ENCODE measurements around the gene HOXD12. TPM values are rescaled to one million over a fixed set of nuclear protein-coding genes. Genes with fewer than 3 reads are reported as not detected.

Gene HOXD12
- total RNA-seq, 4 donors from 2014 or later: not detected

- intact Hi-C loops (cut with DNase I): no loop called here
- Histone ChIP-seq H3K9me3 (peaks cover 0 to 20% (median 13%) of the 10 kb centered on the region in 3 donors), H3K36me3 (no peaks in the 10 kb centered on the region), H3K4me1 (peaks cover 0 to 46% (median 10%) of the 10 kb centered on the region in 3 donors), H3K27ac (no peak overlapping the region), H3K4me3 (peak overlapping the region in 1 of 4 donors; percentile 53), H3K27me3 (peaks cover 47 to 100% (median 72%) of the 10 kb centered on the region in 4 donors)
- 10 to 17% methylated on average over 25 of the region's 25 CpGs for WGBS, 2 donors
- TF ChIP-seq, protein P1, sequence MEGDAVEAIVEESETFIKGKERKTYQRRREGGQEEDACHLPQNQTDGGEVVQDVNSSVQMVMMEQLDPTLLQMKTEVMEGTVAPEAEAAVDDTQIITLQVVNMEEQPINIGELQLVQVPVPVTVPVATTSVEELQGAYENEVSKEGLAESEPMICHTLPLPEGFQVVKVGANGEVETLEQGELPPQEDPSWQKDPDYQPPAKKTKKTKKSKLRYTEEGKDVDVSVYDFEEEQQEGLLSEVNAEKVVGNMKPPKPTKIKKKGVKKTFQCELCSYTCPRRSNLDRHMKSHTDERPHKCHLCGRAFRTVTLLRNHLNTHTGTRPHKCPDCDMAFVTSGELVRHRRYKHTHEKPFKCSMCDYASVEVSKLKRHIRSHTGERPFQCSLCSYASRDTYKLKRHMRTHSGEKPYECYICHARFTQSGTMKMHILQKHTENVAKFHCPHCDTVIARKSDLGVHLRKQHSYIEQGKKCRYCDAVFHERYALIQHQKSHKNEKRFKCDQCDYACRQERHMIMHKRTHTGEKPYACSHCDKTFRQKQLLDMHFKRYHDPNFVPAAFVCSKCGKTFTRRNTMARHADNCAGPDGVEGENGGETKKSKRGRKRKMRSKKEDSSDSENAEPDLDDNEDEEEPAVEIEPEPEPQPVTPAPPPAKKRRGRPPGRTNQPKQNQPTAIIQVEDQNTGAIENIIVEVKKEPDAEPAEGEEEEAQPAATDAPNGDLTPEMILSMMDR (IDR thresholded peaks at IDR 0.05): no peak
- TF ChIP-seq POLR2A (IDR thresholded peaks at IDR 0.05): no peak
- DNase-seq: no peak
Measured at GRCh38 chr2:176078541-176079284, 20.9 kb upstream of the HOXD12 start.

DNA sequence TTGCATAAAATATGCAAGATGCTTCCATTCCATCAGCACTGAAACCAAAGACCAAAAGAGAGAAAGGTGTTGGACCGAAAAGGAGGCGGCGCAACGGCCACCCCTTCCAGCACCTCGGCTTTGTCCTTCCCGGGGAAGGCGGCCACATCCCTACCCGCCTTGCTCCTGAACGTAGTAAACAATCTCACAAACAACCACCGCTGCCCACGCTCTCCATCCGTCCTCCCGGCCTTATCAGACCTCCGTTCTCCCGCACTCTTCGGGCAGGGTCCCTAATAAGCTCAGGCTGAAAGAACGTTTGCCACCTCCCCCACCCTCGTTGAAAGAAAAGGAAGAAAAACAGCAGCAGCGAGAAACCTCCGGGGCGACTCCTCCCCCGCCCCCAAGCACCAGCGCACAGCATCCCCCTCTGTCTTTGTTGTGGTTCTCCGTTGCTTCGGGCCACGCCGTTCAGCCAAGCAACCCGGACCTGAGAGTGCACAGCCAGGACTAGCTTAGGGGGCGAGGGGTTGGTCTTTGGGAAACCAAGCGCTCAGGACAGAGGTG, 20.2 kb upstream of the HOXD12 start:
- H3K4me3 ChIP-seq: peak overlapping the region in 2 of 4 donors; percentile 38 to 53

DNA sequence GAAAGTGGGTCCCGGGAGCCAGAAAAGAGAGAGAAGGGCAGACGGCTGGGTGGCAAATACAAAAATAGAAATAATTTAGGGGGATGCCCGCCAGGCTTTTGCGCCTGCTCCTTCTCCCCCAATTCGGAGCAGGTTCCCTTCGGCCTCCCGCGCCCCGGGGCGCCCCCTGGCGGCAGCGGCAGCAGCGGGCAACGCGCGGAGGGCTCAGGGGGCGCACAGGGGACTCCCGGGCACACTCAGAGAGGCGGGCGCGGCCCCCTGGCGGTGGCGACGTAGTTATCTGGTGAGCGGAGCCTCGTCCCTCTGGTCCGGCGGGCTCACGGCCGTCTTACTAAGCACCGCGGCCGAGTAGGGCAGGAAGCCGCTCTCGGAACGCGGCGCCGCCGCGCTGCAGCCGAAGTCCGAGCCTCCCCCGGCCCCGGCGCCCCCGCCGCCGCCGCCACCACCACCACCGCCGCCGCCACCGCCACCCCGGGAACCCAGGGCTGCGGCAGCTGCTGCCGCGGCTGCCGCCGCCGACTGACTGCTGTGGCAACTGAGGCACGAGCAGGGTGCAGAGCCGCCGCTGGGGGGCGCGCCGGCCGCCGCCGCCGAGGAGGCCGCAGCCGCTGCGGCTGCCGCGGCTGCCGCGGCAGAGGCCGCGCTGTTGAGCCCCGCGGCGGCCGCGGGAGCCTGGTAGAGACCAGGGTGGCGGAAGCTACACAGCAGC, 19.6 kb upstream of the HOXD12 start:
- no peak for DNase-seq
- H3K9me3 ChIP-seq: peaks cover 0 to 20% (median 13%) of the 10 kb centered on the region in 3 donors
- peaks cover 0 to 53% (median 10%) of the 10 kb centered on the region in 3 donors for H3K4me1 ChIP-seq
- no peak for TF ChIP-seq POLR2A (IDR thresholded peaks at IDR 0.05)
- TF ChIP-seq, protein P1 (IDR thresholded peaks at IDR 0.05): peak in 4 of 6 experiments; percentile 27 to 59 (median 36)
- intact Hi-C loops (cut with DNase I): loop anchor here (10.0 kb wide), 1 partner anchor 715 kb away; no protein-coding TSS in a partner anchor
- H3K4me3 ChIP-seq: peak overlapping the region in 2 of 4 donors; percentile 38 to 53
- no peaks in the 10 kb centered on the region for H3K36me3 ChIP-seq
- WGBS, 2 donors: 3% methylated on average over 29 of the region's 86 CpGs; no CpG with 5 or more reads in 1 of the 2 donors
- H3K27ac ChIP-seq: no peak overlapping the region
- peaks cover 47 to 100% (median 73%) of the 10 kb centered on the region in 4 donors for H3K27me3 ChIP-seq

More for the DNA sequence above, 20.2 kb upstream of the HOXD12 start:
- WGBS, 2 donors: 10 to 18% methylated on average over 19 to 23 of the region's 30 CpGs
- no peak overlapping the region for H3K27ac ChIP-seq
- intact Hi-C loops (cut with DNase I): no loop called here
- H3K4me1 ChIP-seq: peaks cover 0 to 46% (median 10%) of the 10 kb centered on the region in 3 donors
- DNase-seq: no peak
- no peaks in the 10 kb centered on the region for H3K36me3 ChIP-seq
- TF ChIP-seq POLR2A (IDR thresholded peaks at IDR 0.05): no peak
- TF ChIP-seq, protein P1 (IDR thresholded peaks at IDR 0.05): no peak
- H3K9me3 ChIP-seq: peaks cover 0 to 20% (median 13%) of the 10 kb centered on the region in 3 donors
- H3K27me3 ChIP-seq: peaks cover 44 to 100% (median 70%) of the 10 kb centered on the region in 4 donors

- TF ChIP-seq, protein P1 (IDR thresholded peaks at IDR 0.05): no peak
- TF ChIP-seq POLR2A (IDR thresholded peaks at IDR 0.05): no peak
- peaks cover 0 to 20% (median 13%) of the 10 kb centered on the region in 3 donors for H3K9me3 ChIP-seq
- H3K27ac ChIP-seq: no peak overlapping the region
- peak overlapping the region in 2 of 4 donors; percentile 38 to 53 for H3K4me3 ChIP-seq
- peaks cover 55 to 100% (median 79%) of the 10 kb centered on the region in 4 donors for H3K27me3 ChIP-seq
- 23% methylated on average over 23 to 30 of the region's 68 CpGs for WGBS, 2 donors
- peaks cover 0 to 60% (median 10%) of the 10 kb centered on the region in 3 donors for H3K4me1 ChIP-seq
- intact Hi-C loops (cut with DNase I): loop anchor here (10.0 kb wide), 1 partner anchor 716 kb away; no protein-coding TSS in a partner anchor
- no peaks in the 10 kb centered on the region for H3K36me3 ChIP-seq
- no peak for DNase-seq
Measured at GRCh38 chr2:176080540-176081375, 18.8 kb upstream of the HOXD12 start.
